Gastrocnemius medialis (tissue), 4 donors: Measurements from ENCODE around the gene KRTAP1-1.

Source experiments
- POLR2A ChIP-seq, 2 donors: fragments of 450-650 bp; IDR thresholded peaks; one replicate each; pipeline ENCODE4 v1.6.1; 2017; ENCODE audit warnings: antibody characterized with exemption in 2 of 2, mild to moderate bottlenecking in 2 of 2, moderate library complexity in 2 of 2
- TF ChIP-seq, protein P1 (sequence below), 5 experiments: fragments of 450-650 bp in 3 of 5; fragments of 200-600 bp in 2 of 5; sonication (generic) in 2 of 5; IDR thresholded peaks in 4 of 5; conservative IDR thresholded peaks in 1 of 5; 1 replicate in 4 of 5; 2 replicates in 1 of 5; pipeline ENCODE4 v1.5.1; 2016 to 2019; ENCODE audit warnings: antibody characterized with exemption in 5 of 5, mild to moderate bottlenecking in 3 of 5, moderate library complexity in 3 of 5

DNA sequence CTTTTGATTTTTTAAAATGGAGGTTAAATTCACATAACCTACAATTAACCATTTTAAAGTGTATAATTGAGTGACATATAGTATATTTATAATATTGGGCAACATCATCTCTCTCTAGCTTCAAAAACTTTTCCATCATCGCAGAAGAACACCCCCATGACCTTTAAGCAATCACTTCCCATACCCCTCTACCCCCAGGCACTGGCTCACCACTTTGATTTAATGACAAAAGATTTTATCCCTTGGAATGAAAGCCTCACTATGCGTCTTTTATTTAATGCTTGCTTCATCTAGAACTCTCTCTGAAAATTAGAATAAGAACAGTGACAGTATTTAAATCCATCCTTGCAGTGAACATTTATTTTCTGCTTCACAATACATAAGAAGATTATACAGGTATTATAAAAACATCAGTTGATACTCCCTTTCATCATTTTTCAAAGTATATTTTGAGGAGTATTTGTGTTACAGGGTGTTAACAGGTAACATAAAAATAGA lies 3.3 kb downstream of the KRTAP1-1 start:
- TF ChIP-seq, protein P1, sequence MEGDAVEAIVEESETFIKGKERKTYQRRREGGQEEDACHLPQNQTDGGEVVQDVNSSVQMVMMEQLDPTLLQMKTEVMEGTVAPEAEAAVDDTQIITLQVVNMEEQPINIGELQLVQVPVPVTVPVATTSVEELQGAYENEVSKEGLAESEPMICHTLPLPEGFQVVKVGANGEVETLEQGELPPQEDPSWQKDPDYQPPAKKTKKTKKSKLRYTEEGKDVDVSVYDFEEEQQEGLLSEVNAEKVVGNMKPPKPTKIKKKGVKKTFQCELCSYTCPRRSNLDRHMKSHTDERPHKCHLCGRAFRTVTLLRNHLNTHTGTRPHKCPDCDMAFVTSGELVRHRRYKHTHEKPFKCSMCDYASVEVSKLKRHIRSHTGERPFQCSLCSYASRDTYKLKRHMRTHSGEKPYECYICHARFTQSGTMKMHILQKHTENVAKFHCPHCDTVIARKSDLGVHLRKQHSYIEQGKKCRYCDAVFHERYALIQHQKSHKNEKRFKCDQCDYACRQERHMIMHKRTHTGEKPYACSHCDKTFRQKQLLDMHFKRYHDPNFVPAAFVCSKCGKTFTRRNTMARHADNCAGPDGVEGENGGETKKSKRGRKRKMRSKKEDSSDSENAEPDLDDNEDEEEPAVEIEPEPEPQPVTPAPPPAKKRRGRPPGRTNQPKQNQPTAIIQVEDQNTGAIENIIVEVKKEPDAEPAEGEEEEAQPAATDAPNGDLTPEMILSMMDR (IDR thresholded peaks at IDR 0.05 in 4 of 5, conservative IDR thresholded peaks at IDR 0.05 in 1 of 5): no peak
- no peak for TF ChIP-seq POLR2A (IDR thresholded peaks at IDR 0.05)
